ENCODE data around the gene SSPN.

The SSPN gene

DNA sequence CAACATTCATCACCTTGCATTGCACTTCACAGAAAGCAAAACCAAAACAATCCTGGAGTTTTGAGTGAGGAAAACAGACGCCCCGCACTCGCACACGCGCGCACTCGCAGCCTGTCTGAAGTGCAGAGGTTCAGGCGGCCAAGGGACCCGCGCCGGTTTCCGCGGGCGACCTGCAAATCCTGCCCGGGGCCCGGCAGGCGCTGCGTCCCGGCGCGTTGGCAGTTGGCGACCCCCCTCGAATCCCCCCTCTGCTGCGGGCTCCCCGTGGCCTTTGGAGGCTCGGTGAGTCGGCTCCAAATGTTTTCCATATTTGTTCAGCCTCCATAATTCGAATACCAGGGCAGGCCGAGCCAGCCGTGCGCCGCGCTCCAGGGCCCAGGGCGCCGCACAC, at the start of gene SSPN:
TSS of gene SSPN (plus strand) at position 324 of the 391 bp plus-strand sequence. CDS start 100 bp downstream, outside the sequence.
- DNase-seq: no peak

DNA sequence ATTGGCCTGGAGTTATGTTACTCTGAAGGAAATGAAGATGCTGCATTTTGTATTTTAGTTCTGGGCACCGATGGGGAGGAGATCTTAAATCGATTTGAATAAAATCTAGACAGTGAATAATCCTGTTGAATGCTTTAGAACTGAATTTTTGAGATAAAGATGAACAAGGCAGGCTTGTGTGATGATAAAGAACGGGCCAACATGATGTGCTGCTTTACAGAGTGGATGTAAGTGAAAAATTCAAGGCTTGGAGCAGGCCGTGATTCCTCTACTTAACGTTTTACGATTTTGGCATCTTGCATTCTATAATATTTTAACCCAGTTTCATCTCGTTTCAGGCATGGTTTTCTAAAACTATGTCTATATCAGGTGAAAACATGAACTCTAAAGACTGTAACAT, 47.1 kb upstream of the SSPN start:
- DNase-seq: no peak

GRCh38 chr12:26149968-26150500, 45.3 kb upstream of the SSPN start:
- DNase-seq: no peak

- DNase-seq: no peak
These were observed 44.5 kb upstream of the SSPN start for GRCh38 chr12:26150736-26151450.

DNA sequence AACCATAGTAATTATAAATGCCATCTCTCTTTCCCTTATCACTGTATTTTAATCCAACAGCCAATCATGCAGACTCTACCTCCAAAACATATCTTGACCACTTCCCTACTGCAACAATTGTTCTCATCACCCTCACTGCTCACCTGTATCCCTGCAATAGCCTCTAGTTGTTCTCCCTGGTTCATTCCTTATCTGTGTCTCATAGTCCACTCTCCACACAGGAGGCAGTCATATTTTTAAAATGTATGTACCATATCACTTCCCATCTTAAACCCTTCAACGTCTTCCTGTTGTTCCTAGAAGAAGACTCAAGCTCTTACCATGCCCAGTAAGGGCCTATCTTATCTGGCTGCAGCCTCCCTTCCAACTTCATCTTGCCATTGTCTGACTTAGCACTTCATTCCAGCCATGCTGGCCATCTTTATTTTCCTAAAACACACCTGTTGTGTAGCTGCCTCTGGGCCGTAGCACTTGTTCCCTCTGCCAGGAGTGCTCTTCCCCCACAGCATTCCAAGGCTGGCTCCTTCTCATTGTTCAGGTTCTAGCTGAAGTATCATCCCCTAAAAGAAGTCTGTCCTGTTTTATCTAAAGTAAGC, 42.8 kb upstream of the SSPN start:
- DNase-seq: no peak

- DNase-seq: no peak
These were observed 41.8 kb upstream of the SSPN start for GRCh38 chr12:26153421-26154154.

DNA sequence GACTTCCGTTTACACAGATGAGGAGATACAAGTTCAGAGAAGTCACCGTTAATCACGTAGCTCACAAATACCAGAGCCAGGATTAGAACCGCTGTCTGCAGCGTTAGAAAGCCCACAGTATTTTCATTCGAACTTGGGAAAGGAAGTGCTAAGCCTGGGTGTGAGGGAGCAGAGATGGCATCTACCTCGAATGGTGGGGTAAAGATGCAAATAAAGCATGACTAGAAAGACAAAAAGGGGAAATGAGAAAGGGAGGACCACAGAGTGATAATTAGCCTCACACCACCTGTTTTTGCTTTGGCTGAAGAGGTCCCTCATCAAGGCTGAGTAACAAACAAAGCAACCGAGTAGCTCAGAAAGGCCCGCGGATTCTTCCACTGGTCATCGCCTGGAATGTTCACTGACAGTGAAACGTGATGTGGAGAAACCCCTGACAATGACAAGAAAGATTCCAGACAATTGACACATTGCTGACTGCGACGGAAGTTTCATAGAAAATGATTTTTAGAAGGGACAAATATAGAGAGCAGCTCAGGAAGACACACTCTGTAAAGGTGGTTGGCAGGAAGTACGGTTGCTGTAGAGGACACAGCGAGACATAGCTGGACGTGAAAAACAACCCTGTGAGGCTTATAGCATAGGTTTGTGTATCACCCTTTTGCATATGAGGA, 39.0 kb upstream of the SSPN start:
- DNase-seq: peak in 1 of 2 donors; percentile 57

- no peak for DNase-seq
These were observed 38.4 kb upstream of the SSPN start for GRCh38 chr12:26157001-26157400.

DNA sequence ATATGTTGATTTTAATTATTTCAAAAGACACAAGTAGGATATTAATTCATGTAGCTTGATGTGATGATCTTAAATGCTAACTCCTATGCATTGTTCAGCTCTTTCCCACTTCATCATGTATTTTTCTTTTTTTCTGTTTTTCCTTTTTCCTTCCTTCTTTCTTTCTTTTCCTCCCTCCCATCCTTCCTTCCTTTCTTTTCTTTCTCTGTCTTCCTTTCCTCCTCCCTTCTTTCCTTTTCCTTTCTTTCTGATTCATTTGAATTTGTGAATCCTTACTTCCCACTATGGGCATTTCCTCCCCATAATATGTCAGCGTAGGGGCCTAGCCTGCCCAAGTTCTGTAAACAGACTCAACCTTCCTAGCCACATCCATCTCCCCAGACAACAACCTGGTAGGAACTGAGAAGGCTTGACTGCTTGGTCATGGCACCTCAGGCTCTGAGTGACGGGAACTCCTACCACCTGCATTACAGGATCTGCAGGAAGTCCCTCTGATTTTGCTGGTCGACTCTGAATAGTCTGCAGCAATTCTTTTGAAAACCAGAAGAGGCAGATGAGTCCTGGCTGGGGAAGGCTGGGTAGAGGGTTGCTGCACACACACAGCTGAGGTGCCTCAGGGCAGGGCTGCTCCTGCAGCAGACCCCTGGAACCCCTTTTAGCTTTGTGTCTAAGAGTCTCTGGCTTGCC, 37.2 kb upstream of the SSPN start:
- peak in 1 of 2 donors; percentile 2 for DNase-seq

DNA sequence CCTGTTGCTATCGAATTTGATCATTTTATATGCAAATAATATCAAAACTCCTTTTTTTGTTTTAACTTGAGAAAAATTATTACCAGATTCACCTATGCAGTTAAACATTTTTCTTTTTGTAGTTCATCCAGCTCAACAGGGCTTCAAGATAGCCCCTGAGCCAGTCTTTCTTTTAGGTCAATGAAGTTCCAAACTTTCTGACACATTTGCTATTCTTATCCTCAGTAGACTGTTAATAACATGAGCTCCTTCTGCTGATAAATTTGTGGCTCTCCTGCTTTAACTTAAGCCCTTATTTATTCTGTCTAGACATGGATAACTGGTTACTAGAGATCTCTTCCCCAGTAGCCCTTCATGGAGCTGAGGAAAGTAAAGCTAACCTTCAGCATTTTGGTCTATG, 33.2 kb upstream of the SSPN start:
- no peak for DNase-seq

DNA sequence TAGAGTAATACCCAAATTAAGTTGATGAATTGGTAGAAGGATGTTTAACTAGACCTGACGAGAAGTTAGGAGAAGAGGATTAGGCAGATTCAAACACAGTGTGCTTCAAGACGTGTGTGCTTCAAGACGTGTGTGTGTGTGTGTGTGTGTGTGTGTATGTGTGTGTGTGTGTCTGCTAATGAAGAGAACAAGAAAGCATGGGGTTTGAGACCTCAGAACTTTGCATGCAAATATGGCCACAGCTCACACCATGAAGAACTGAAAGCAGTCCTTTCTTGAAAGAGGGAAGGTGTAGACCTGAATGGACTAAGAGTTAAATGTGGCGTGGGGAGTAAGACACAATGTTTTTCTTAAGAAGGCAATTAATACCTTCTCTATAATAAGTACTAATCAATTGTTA, 32.5 kb upstream of the SSPN start:
- peak in 1 of 2 donors; percentile 3 for DNase-seq

DNA sequence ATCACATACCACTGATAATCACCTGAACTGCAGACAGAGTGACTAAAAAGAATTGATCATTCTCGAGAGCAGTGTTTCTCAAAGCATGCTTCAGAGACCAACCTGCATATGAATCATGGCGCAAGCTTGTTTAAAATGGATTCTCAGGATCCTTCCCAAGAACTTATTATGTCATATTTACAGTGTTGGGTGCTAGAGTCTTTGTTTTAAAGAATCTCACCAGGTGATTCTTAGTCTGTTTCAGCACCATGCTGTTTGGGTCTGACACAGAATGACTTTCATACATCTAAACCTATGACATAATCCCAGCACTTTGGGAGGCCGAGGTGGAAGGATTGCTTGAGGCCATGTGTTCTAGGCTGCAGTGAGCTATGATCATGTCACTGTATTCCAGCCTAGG, 31.3 kb upstream of the SSPN start:
- no peak for DNase-seq

- no peak for DNase-seq
These were observed 23.4 kb upstream of the SSPN start for GRCh38 chr12:26172013-26172412.

- DNase-seq: no peak
These were observed 22.8 kb upstream of the SSPN start for GRCh38 chr12:26172539-26172938.

- no peak for DNase-seq
These were observed 22.3 kb upstream of the SSPN start for GRCh38 chr12:26172946-26173552.

GRCh38 chr12:26176725-26177124, 18.6 kb upstream of the SSPN start:
- DNase-seq: no peak

DNA sequence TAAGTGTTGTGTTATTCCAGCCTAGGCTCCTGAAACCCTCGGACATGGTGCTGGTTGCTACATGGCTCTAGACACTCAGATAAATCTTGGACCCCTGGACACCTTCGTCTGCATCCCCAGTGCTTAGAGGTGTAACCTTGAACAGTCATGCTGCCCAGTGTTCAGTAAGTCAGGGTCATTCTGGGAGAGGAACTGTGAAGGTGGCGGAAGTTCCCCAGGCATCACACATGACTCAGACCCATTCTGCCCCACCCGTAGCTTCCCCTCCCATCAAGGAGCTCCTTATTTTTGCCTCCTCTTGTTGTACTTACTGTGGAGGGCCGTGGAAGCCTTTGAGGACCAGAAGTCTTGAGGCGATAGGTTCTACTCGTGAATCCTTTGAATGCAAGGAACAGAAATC, 18.1 kb upstream of the SSPN start:
- no peak for DNase-seq

DNA sequence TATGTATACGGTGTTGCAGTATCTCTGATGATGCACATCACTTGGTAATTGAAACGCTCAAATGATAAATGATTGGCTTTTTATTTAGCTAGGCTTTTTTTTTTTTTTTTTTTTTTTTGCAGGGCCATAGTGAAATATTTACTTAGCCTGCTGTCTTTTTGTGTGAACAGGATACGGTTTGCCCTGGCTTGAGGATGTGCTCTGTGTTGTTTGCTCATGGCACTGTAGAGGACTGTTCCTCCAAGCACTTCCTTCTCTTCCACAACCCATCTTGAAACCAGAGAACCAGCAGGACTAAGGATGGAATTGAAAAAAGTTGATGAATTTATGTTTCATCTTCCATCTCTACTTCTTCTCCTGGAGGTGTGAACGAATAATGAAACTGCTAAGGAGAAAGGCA, 15.5 kb upstream of the SSPN start:
- no peak for DNase-seq

DNA sequence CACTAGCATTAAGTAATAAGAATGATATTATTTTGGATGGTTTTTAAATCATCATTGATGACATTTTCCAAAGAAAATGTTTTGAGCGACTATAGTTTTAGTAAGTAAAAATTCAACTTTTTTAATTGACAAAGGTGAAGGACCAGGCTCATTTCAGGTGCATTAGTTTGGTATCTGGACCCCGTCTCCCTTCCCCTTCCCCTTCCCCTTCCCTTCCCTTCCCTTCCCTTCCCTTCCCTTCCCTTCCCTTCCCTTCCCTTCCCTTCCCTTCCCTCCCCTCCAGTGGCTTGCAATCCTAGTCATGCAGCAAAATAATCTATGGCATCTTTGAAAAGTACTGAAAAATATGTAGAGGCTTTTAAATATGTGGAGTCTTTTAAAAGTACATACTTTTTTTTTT, 13.0 kb upstream of the SSPN start:
- no peak for DNase-seq

DNA sequence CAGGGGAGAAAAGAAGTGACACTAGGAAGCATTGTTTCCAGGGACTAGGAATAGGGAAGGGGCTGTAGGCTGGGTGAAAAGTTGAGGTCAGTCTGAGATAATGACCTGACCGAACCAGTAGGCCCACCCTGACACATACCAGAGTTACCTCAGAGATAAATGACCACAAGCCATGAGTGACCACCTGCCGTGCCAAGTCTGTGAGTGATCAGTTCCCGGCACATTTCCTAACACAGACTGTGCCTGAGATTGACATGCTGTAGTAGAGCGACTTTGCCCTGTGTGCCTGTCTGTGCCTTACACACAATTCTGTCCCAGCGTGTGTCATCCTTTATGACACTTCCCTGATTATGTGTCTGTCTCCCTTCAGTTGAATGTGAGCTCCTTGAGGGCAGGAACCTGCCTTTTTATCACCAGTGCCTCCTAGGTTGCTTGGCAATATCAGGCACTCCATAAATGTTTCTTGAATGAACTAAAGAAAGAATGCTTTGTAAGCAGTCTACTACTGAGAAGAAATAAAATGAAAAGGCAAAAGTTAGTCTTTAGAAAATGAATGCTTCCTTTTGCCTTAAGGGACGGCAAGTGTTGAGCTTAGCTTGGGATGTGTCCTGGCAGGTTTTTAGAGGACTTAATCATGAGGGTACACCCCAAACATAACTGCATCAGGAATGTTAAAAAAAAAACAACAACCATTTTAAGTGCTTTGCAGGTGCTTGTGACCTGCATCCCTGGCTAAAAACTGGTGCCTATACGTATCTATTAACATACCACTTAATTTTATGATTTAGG, 9.6 kb upstream of the SSPN start:
- DNase-seq: no peak

DNA sequence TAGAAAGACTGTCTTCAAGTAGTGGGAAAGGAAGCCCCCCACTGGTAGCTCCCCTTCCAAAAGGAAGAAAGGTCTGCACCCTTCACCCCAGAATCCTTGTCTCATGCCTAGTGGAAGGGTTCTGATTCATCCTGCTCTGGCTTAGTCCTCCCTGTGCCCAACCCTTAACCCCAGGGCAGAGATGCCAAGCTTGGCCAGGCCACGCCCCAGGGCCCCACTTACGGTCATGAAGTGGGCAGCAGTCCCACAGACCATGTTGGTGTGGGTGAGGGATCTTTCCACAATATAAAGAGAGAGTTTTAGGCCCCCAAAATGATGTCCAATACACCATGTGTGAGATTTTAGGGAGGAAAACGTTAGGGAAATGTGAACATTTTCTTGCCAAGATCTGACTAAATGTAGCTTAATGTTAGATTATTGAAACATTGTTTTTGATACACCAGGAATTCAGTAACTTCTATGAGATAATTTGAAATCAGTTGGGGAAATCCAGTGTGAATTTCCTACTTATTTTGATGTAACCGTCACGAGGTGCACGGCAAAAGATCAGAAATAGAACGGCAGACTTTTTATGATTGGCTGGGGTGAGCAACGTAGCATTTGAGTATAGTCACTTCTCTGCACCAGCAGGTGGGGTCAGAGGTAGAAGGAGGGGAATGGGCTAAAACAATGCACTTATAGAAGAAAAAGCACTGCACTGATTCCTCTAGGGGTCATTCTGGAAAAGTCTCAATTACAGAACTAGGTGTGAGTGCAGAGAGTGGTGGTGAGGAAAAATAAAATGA, 8.2 kb upstream of the SSPN start:
- DNase-seq: no peak

Measured in CD4-positive, alpha-beta T cell treated with Interleukin-1 beta for 1 hour (primary cell).